Tibial artery (tissue), 4 donors: ENCODE data around the gene EXD3.

Experiments
- DNase-seq, 2 donors: peaks; one replicate each; pipeline ENCODE4 v3.0.0-alpha.2; 2019
- H3K27ac ChIP-seq, 2 donors: fragments of 200-600 bp; sonication (generic) in 1 of 2; 1 replicate in 1 of 2; 2 replicates in 1 of 2; pipeline ENCODE4 v1.5.1; 2018 to 2019; ENCODE audit warnings: mild to moderate bottlenecking in 1 of 2
- H3K27me3 ChIP-seq, 2 donors: fragments of 200-600 bp; sonication (generic) in 1 of 2; one replicate each; pipeline versions ENCODE4 v1.5.1 to v1.6.0; 2016 to 2019
- H3K36me3 ChIP-seq, 3 donors: fragments of 200-600 bp; sonication (generic) in 2 of 3; one replicate each; pipeline ENCODE4 v1.5.1; 2016 to 2019; ENCODE audit warnings: mild to moderate bottlenecking in 2 of 3
- H3K4me1 ChIP-seq, 4 donors: fragments of 200-600 bp; sonication (generic) in 2 of 4; 1 replicate in 3 of 4; 2 replicates in 1 of 4; pipeline ENCODE4 v1.5.1; 2016 to 2019
- H3K4me3 ChIP-seq, 2 donors: fragments of 200-600 bp; sonication (generic) in 1 of 2; 1 replicate in 1 of 2; 2 replicates in 1 of 2; pipeline ENCODE4 v1.5.1; 2018 to 2019; ENCODE audit warnings: mild to moderate bottlenecking in 2 of 2
- H3K9me3 ChIP-seq, 3 donors: fragments of 200-600 bp; sonication (generic) in 1 of 3; one replicate each; pipeline ENCODE4 v1.5.1; 2016 to 2019
- CTCF ChIP-seq, 2 experiments: fragments of 200-600 bp in 1 of 2; fragments of 450-650 bp in 1 of 2; IDR thresholded peaks; one replicate each; pipeline ENCODE4 v1.5.1; 2017 to 2019; ENCODE audit warnings: antibody characterized with exemption in 2 of 2, mild to moderate bottlenecking in 1 of 2, moderate library complexity in 1 of 2
- intact Hi-C: fragments of 100-400 bp; cut with DNase I; formaldehyde crosslinking; loops from one replicate; pipeline ENCODE4 v1.15.0; 2023; ENCODE audit warnings: low total_unique reads

EXD3 gene

GRCh38 chr9:137457406-137458193 is 34.6 kb upstream of the EXD3 start:
- Histone ChIP-seq H3K4me3 (peak overlapping the region; percentile 75 to 95), H3K36me3 (peaks cover 14 to 43% (median 32%) of the 10 kb centered on the region in 3 donors), H3K27me3 (no peaks in the 10 kb centered on the region), H3K27ac (peak overlapping the region; percentile 85 to 86), H3K9me3 (no peaks in the 10 kb centered on the region), H3K4me1 (peaks cover 6 to 65% (median 58%) of the 10 kb centered on the region in 4 donors)
- DNase-seq: peak; percentile 20 to 73
- no peak for TF ChIP-seq CTCF (IDR thresholded peaks at IDR 0.05)
- intact Hi-C loops: no loop called here

- Histone ChIP-seq H3K36me3 (peaks cover 18 to 42% (median 37%) of the 10 kb centered on the region in 3 donors), H3K4me3 (peak overlapping the region in 1 of 2 donors; percentile 95), H3K27me3 (no peaks in the 10 kb centered on the region), H3K9me3 (no peaks in the 10 kb centered on the region), H3K27ac (peak overlapping the region; percentile 85 to 86), H3K4me1 (peaks cover 6 to 65% (median 58%) of the 10 kb centered on the region in 4 donors)
- intact Hi-C loops: no loop called here
- peak in 1 of 2 donors; percentile 70 for DNase-seq
- TF ChIP-seq CTCF (IDR thresholded peaks at IDR 0.05): no peak
Measured at GRCh38 chr9:137456864-137457405, 34.0 kb upstream of the EXD3 start.

GRCh38 chr9:137456061-137456863 is 33.3 kb upstream of the EXD3 start:
- no peaks in the 10 kb centered on the region for H3K27me3 ChIP-seq
- peaks cover 18 to 37% (median 36%) of the 10 kb centered on the region in 3 donors for H3K36me3 ChIP-seq
- no peak for TF ChIP-seq CTCF (IDR thresholded peaks at IDR 0.05)
- peak overlapping the region; percentile 85 to 86 for H3K27ac ChIP-seq
- H3K4me3 ChIP-seq: peak overlapping the region in 1 of 2 donors; percentile 95
- intact Hi-C loops: no loop called here
- peak in 1 of 2 donors; percentile 63 for DNase-seq
- H3K9me3 ChIP-seq: no peaks in the 10 kb centered on the region
- peaks cover 6 to 65% (median 58%) of the 10 kb centered on the region in 4 donors for H3K4me1 ChIP-seq

- DNase-seq: peak in 1 of 2 donors; percentile 62
- no peaks in the 10 kb centered on the region for H3K27me3 ChIP-seq
- H3K9me3 ChIP-seq: no peaks in the 10 kb centered on the region
- no peak overlapping the region for H3K4me3 ChIP-seq
- peaks cover 6 to 65% (median 58%) of the 10 kb centered on the region in 4 donors for H3K4me1 ChIP-seq
- intact Hi-C loops: no loop called here
- TF ChIP-seq CTCF (IDR thresholded peaks at IDR 0.05): no peak
- peak overlapping the region; percentile 85 to 86 for H3K27ac ChIP-seq
- peaks cover 18 to 37% (median 31%) of the 10 kb centered on the region in 3 donors for H3K36me3 ChIP-seq
Measured at GRCh38 chr9:137455359-137455991, 32.5 kb upstream of the EXD3 start.
